PC-3 (cell line): ENCODE measurements around the gene PLEKHM3. TPM values are rescaled to one million over a fixed set of nuclear protein-coding genes. Genes with fewer than 3 reads are reported as not detected.
"Not testable (repeated sequence)": the region's sequence is repeated elsewhere in the genome, so short reads cannot be mapped to it uniquely, and the experiment has no call there.

Experiments used
- ATAC-seq: fragments of 200-7000 bp; cut with Tn5 transposase; 2 replicates; pipeline ENCODE4 v1.9.1; 2020; ENCODE audit warnings: mild to moderate bottlenecking, moderate library complexity
- BruUV-seq: library from RNA; stranded (reverse); fragments of 400-500 nt; replicated peaks from 2 replicates; lab custom pipeline; 2021; lab: Mats Ljungman, UMichigan
- CTCF ChIA-PET: fragments of 300-600 bp; sonication (Branson Sonifier 250); formaldehyde crosslinking; loops from one replicate; lab custom pipeline; 2022; ENCODE audit warnings: antibody characterized with exemption; lab: Charles Lee
- POLR2A ChIA-PET: fragments of 300-600 bp; sonication (Branson Sonifier 250); formaldehyde crosslinking; loops from one replicate; lab custom pipeline; 2022; ENCODE audit warnings: antibody characterized with exemption; ENCODE audit not compliant: unreplicated experiment; lab: Charles Lee
- DNase-seq: peaks from one replicate; pipeline ENCODE4 v3.0.0-alpha.2; 2015
- H2AFZ ChIP-seq: fragments of 300-600 bp; sonication (generic); 2 replicates; pipeline ENCODE4 v1.6.0; 2016; ENCODE audit warnings: antibody characterized with exemption, low read length
- H3F3A ChIP-seq: fragments of 300-600 bp; sonication (generic); one replicate; pipeline ENCODE4 v1.6.0; 2017; ENCODE audit warnings: antibody characterized with exemption, low read length, control low read depth, mild to moderate bottlenecking; ENCODE audit not compliant: unreplicated experiment
- H3K27ac ChIP-seq: fragments of 300-600 bp; sonication (generic); 2 replicates; pipeline ENCODE4 v1.5.1; 2016; ENCODE audit warnings: mild to moderate bottlenecking, low read length
- H3K27me3 ChIP-seq: fragments of 300-600 bp; sonication (generic); 2 replicates; pipeline ENCODE4 v1.6.1; 2016; ENCODE audit warnings: low read length, mixed read lengths
- H3K36me3 ChIP-seq: fragments of 300-600 bp; sonication (generic); 2 replicates; pipeline ENCODE4 v1.6.1; 2016; ENCODE audit warnings: low read depth, mixed run types, low read length, mixed read lengths
- H3K4me1 ChIP-seq: fragments of 300-600 bp; sonication (generic); 2 replicates; pipeline ENCODE4 v1.5.1; 2016; ENCODE audit warnings: low read length; ENCODE audit not compliant: insufficient read depth
- H3K4me2 ChIP-seq: fragments of 300-600 bp; sonication (generic); 2 replicates; pipeline ENCODE4 v1.6.0; 2016; ENCODE audit warnings: low read length
- H3K4me3 ChIP-seq: fragments of 300-600 bp; sonication (generic); 2 replicates; pipeline ENCODE4 v1.5.1; 2016; ENCODE audit warnings: mild to moderate bottlenecking, low read length, mixed read lengths
- H3K79me2 ChIP-seq: fragments of 300-600 bp; sonication (generic); 2 replicates; pipeline ENCODE4 v1.6.1; 2017; ENCODE audit warnings: low read length, mixed read lengths
- H3K9ac ChIP-seq: fragments of 300-600 bp; sonication (generic); 2 replicates; pipeline ENCODE4 v1.6.0; 2016; ENCODE audit warnings: mild to moderate bottlenecking, low read length
- H3K9me2 ChIP-seq: fragments of 300-600 bp; sonication (generic); replicated peaks from 2 replicates; pipeline ENCODE4 v1.6.1; 2016; ENCODE audit warnings: mixed run types, low read length, mixed read lengths
- H3K9me3 ChIP-seq: fragments of 300-600 bp; sonication (generic); 2 replicates; pipeline ENCODE4 v1.6.1; 2016; ENCODE audit warnings: low read length, mixed read lengths
- H4K20me1 ChIP-seq: fragments of 300-600 bp; sonication (generic); 2 replicates; pipeline ENCODE4 v1.6.1; 2016; ENCODE audit warnings: low read length, mixed read lengths
- EZH2 ChIP-seq: fragments of 300-600 bp; sonication (generic); IDR thresholded peaks from one replicate; pipeline ENCODE4 v1.6.1; 2017; ENCODE audit warnings: antibody characterized with exemption, mild to moderate bottlenecking, low read length; ENCODE audit not compliant: unreplicated experiment
- EZH2phosphoT487 ChIP-seq: fragments of 300-600 bp; sonication (generic); IDR thresholded peaks from 2 replicates; pipeline ENCODE4 v1.6.1; 2018; ENCODE audit warnings: mild to moderate bottlenecking, antibody characterized with exemption, low read length, borderline replicate concordance
- intact Hi-C: fragments of 100-400 bp; cut with micrococcal nuclease; formaldehyde crosslinking; loops from 2 replicates; pipeline ENCODE4 v1.9.0; 2023
- total RNA-seq: library from RNA; depleted of rRNA; stranded (reverse); fragments of >200 nt; gene quantifications from 2 replicates; pipeline ENCODE4 v1.2.3, GENCODE V29; 2014
- TF ChIP-seq, protein P1 (sequence below): fragments of 300-600 bp; sonication (generic); conservative IDR thresholded peaks from 2 replicates; pipeline ENCODE4 v1.5.1; 2017; ENCODE audit warnings: antibody characterized with exemption, low read depth, mild to moderate bottlenecking, low read length

Gene PLEKHM3
- total RNA-seq, 1 experiment from 2014 or later = 5.9 TPM

DNA sequence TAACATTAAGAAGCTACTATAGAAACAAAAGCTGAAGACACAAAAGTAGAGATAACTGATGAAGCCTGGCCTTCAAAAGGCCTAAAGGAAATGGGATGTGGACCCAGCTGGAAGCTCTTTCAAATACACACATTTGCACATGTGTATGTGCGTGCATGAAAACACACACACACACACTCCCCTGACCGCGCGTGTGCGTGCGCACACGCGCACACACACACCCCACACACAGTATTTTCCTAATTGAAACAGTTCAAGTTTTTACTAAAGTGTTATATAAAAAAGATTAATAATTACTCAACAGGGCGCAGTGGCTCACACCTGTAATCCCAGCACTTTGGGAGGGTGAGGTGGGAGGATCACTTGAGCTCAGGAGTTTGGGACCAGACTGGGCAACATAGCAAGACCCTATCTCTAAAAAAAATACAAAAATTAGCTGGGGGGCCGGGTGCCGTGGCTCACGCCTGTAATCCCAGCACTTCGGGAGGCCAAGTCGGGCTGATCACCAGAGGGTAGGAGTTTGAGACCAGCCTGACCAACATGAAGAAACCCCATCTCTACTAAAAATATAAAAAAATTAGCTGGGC, 111.5 kb downstream of the PLEKHM3 start:
- Histone ChIP-seq H3K4me1 (no peaks in the 10 kb centered on the region), H4K20me1 (no peaks in the 10 kb centered on the region), H3K4me3 (no peak overlapping the region), H2AFZ (no peak overlapping the region), H3K9ac (no peak overlapping the region), H3K4me2 (no peak overlapping the region), H3K9me3 (no peaks in the 10 kb centered on the region), H3K79me2 (no peaks in the 10 kb centered on the region), H3K27me3 (no peaks in the 10 kb centered on the region), H3K36me3 (no peaks in the 10 kb centered on the region), H3F3A (no peaks in the 10 kb centered on the region), H3K9me2 (no peaks in the 10 kb centered on the region), H3K27ac (no peak overlapping the region)
- ATAC-seq (no peak), DNase-seq (no peak)
- CTCF ChIA-PET = no interaction called here
- intact Hi-C loops = no loop called here
- no TSS peak for BruUV-seq
- TF ChIP-seq, protein P1, sequence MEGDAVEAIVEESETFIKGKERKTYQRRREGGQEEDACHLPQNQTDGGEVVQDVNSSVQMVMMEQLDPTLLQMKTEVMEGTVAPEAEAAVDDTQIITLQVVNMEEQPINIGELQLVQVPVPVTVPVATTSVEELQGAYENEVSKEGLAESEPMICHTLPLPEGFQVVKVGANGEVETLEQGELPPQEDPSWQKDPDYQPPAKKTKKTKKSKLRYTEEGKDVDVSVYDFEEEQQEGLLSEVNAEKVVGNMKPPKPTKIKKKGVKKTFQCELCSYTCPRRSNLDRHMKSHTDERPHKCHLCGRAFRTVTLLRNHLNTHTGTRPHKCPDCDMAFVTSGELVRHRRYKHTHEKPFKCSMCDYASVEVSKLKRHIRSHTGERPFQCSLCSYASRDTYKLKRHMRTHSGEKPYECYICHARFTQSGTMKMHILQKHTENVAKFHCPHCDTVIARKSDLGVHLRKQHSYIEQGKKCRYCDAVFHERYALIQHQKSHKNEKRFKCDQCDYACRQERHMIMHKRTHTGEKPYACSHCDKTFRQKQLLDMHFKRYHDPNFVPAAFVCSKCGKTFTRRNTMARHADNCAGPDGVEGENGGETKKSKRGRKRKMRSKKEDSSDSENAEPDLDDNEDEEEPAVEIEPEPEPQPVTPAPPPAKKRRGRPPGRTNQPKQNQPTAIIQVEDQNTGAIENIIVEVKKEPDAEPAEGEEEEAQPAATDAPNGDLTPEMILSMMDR = no peak
- TF ChIP-seq EZH2phosphoT487 = no peak
- no peak for TF ChIP-seq EZH2
- POLR2A ChIA-PET = interaction anchor here (0.7 kb wide), 1 partner anchor 93 kb away, joined by 12 read pairs; no protein-coding TSS in a partner anchor

DNA sequence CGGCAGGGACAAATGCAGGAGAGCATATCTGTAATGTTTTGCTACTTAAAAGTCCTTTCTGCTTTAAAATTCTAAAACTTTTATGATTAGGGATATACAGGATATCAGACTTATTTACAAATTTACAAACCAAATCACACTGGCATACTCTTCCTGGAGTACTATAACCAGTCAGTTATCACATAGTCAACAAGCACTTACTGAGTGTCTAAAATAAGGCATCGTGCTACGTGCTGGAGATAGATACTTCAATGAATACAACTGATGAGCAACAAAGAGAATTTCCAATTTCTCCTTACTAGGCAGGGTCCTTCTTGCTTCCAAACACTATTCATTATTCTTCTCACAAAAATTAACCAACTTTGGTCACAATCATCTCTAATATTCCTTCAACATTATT, 113.5 kb downstream of the PLEKHM3 start:
- Histone ChIP-seq H2AFZ (no peak overlapping the region), H3K4me1 (no peaks in the 10 kb centered on the region), H3K79me2 (no peaks in the 10 kb centered on the region), H4K20me1 (no peaks in the 10 kb centered on the region), H3K9me2 (no peaks in the 10 kb centered on the region), H3K27me3 (no peaks in the 10 kb centered on the region), H3K27ac (no peak overlapping the region), H3K9ac (no peak overlapping the region), H3K4me3 (no peak overlapping the region), H3F3A (no peaks in the 10 kb centered on the region), H3K36me3 (no peaks in the 10 kb centered on the region), H3K4me2 (no peak overlapping the region), H3K9me3 (no peaks in the 10 kb centered on the region)
- POLR2A ChIA-PET = no interaction called here
- ATAC-seq = no peak
- BruUV-seq = no TSS peak
- intact Hi-C loops = no loop called here
- TF ChIP-seq EZH2 (no peak), EZH2phosphoT487 (no peak)
- TF ChIP-seq, protein P1 = no peak
- CTCF ChIA-PET = no interaction called here
- DNase-seq = no peak

DNA sequence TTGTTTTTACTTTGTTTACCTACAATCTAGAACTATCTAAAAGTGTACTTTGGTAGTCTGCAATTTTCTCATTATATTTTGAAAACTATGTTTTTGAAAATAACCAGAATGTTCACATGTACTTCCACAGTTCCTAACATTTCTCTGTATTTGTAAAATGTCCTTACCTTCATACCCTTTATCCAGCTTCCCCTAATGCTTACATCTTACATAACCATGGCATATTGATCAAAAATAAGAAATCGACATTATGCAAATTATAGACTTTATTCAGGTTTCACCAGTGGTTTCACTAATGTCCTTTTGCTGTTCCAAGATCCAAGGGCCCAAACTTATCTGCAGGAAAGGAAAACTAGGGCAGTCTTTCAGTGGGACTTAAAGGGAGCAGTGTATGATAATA, 114.1 kb downstream of the PLEKHM3 start:
- Histone ChIP-seq H3K36me3 (no peaks in the 10 kb centered on the region), H3K4me1 (no peaks in the 10 kb centered on the region), H3K9ac (no peak overlapping the region), H3F3A (no peaks in the 10 kb centered on the region), H3K4me2 (no peak overlapping the region), H3K4me3 (no peak overlapping the region), H4K20me1 (no peaks in the 10 kb centered on the region), H3K9me3 (no peaks in the 10 kb centered on the region), H3K27ac (no peak overlapping the region), H3K9me2 (no peaks in the 10 kb centered on the region), H3K27me3 (no peaks in the 10 kb centered on the region), H2AFZ (no peak overlapping the region), H3K79me2 (no peaks in the 10 kb centered on the region)
- CTCF ChIA-PET = no interaction called here
- BruUV-seq = no TSS peak
- DNase-seq = no peak
- POLR2A ChIA-PET = no interaction called here
- no peak for ATAC-seq
- TF ChIP-seq EZH2 (no peak), EZH2phosphoT487 (no peak)
- TF ChIP-seq, protein P1 = no peak
- intact Hi-C loops = no loop called here

DNA sequence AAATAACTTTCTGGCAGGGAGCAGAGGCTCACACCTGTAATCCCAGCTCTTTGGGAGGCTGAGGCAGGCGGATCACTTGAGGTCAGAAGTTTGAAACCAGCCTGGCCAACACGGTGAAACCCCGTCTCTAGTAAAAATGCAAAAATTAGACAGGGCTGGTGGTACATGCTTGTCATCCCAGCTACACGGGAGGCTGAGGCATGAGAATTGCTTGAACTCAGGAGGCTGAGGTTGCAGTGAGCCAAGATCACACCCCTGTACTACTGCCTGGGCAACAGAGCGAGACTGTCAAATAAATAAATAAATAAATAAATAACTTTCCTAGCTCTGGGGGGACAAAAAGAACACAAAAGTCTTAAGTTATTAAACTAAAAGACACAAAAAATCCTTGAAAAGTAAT, 118.8 kb downstream of the PLEKHM3 start:
- H3K27me3 ChIP-seq, ATAC-seq, H3K4me1 ChIP-seq, intact Hi-C loops, H3K9me3 ChIP-seq, POLR2A ChIA-PET, H3K9ac ChIP-seq, H2AFZ ChIP-seq, BruUV-seq, H3F3A ChIP-seq, H3K27ac ChIP-seq, H3K4me2 ChIP-seq, H3K9me2 ChIP-seq, H3K4me3 ChIP-seq, H3K79me2 ChIP-seq, H3K36me3 ChIP-seq, DNase-seq, H4K20me1 ChIP-seq, CTCF ChIA-PET: not testable (repeated sequence)
